ENCODE measurements around the gene GPATCH2L. TPM values are rescaled to one million over a fixed set of nuclear protein-coding genes. Genes with fewer than 3 reads are reported as not detected.

Gene GPATCH2L
- polyA plus RNA-seq, 12 donors = 19.9 to 30.0 (median 25.3) TPM; not detected in 1

DNA sequence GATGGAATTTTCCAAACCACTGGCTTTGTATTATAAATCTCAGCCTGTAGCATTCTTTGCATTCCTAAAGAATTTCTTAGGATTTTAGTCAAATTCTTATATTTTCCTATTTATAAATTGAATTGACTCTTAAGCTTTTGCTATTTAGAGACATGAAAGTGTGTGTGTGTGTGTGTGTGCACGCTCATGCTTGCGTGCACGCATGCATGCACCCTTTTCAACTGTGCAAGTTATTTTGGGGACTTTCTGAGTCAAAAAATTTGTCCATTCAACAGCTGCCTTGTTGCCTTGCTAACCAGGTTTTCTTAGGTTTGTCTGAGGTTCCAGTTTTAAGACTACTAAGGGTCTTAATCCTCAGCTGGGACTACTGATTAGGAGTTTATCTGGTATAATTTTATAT, 42.6 kb downstream of the GPATCH2L start:
- DNase-seq = no peak

DNA sequence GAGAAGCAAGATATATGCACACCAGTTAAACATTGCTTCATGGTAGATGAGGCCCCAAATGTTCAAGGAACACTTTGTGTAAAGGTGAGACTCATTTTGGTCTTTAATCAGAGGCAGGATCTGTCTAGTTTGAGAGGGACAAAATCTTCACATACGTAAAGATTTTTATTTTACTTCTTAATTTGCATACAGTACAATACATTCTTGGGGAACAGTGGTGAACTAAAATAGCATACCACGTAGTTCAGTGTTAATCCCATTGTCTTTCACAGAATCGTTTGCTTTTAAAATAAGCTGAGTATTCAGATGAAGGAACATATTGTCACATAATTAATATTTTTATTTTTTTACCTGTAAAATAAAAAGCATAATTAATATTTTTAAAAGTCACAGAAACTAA, 43.3 kb downstream of the GPATCH2L start:
- DNase-seq = no peak

DNA sequence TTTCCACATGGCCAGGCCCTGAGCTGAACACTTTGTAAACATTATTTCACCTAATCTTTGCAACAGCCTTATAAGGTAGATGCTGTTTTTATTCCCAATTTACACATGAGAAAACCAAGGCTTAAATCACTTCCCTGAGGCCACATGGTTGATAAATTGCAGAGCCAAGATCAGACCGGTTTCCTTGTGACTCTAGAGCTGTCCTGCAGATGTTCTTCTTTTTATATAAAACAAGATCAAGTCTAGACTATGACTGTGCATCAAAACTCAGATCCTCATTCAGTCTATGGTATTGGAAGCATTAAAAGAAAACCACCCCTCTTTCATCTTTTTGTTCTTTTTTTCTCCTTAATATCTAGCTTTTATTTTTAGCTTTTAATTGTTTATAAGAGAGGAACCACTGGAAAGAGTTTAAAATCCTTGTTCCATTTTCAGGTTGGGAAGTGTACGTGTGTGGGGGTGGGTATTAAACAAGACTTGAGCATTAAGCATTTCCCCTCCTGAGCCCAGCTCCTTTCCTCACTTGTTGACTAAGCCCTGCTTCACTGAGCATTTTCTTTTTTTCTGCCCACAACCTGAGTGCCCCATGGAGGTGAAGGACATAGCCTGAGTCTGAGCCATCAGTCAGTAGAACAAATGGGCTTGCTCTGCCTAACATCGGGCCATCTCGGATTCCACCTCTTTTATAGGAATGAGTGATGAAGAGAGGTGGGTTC, 45.4 kb downstream of the GPATCH2L start:
- DNase-seq = no peak

DNA sequence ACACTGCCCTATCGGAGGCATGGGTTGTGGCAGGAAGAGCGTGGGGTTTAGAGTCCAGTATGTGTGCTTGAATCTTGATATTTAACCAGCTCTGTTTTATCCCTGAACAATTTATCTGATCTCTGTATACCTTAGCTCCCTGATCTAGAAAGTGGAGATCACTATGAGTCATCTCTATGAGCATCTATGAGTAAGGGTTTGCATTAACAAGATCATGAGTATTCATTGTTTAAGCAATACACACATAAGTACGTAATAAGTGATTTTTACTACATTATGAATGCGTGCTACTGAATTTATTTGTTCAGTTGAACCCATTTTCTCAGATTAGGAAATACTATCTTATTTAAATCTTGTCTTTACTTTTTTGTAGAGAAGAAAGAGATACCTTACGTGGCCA, 49.4 kb downstream of the GPATCH2L start:
- no peak for DNase-seq

DNA sequence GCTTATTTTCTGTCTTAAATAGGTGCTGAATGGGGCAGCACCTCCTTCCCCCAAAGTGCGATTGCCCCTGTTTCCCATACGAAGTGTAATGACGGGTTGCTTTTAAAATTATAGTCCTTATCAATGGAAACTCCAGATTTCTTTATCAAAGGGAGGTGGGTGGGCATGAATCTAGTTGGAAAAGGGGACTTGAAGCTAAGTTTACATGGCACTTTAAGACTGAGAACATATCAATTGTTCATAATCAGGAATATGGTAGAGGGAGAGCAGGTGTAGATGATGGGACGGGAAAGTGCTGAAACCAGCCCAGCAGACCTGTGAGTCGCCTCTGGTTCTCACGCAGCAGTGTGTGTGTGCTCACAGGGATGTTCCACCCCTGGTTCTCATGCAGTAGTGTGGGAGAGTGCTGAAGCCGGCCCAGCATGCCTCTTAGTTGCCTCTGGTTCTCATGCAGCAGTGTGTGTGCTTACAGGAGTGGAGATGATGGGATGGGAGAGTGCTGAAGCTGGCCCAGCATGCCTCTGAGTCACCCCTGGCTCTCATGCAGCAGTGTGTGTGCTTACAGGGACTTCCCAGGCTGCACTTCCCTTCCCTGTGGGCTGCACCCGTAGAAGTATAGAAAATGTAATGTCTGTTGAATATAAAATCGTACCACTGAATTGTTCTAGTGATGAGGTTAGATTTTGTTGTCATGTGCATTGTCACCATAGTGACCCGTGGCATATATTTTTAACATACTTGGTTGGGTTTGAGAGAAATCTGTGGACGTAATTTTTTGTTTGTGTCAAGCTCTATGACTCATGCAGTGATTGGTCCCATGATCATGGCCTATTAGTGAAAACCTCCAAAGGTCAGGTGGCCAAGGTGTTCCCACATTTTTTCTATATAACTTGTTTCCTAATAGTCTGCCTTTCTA, 51.6 kb downstream of the GPATCH2L start:
- no peak for DNase-seq

DNA sequence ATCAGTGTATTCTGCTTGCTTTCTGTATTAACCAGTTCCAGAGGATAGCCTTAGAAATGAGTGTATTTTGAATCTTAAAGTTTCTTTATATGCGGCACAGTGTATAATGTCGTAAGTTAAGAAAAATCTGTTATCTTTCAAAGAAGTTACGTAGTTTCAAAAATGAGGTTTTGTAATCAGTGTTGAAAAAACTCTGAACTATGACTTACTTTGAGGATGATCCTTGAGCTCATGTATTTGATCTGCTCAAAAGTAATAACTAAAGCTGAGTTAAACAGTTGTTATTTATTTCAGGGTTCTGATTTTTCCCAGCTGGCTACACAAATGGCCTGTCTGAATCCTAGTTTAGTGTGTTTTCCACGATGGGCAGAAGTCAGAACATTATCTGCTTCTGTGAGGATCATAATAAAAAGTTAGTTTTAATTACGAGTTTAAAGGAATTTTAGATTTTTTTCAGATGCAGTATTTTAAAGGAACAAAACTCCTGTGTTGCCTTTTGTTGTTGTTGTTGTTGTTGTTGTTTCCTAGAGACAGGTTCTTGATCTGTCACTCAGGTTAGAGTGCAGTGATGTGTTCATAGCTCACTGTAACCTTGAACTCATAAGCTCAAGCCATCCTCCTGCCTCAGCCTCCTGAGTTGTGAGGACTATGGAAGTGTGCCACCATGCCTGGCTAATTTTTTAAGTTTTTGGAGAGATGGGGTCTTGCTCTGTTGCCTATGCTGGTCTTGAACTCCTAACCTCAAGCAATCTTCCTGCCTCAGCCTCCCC, 52.9 kb downstream of the GPATCH2L start:
- DNase-seq = no peak

DNA sequence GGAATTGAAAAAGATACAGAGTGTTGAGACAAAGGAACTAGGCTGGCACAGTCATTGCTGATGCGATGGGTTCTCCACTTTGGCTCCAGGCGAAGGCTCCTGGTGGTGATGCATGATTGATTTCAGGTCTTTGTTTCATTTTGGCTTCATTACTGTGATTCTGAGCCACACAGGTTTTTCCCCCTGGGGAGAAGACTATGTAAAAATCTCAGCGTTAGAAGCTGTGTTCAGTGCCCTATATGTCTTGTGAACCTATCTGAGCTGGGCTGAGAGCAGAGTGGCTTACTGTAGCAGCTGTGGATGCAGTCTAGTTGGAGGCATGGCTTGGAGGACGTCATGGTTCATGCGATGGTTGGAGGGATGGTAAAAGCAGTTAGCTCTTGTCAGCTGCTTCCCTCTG, 54.0 kb downstream of the GPATCH2L start:
- DNase-seq = no peak

DNA sequence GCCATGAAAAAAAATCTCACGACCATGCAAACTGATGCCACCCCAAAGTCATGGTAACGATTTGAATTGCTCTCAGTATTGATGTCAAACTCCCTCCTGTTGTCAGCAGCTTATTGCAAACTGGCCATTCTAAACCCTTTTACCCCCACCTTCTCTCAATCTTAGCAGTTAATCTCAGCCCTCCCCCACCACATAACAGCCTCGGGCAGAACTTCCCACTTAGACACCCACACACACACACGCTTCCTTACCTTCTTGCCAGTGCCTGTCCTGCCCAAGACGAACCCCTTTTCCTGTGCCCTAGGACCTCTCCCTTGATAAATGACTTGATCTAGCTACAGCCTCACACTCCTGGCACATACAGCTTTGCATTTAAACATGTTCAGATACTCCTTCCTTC, 56.6 kb downstream of the GPATCH2L start:
- no peak for DNase-seq

DNA sequence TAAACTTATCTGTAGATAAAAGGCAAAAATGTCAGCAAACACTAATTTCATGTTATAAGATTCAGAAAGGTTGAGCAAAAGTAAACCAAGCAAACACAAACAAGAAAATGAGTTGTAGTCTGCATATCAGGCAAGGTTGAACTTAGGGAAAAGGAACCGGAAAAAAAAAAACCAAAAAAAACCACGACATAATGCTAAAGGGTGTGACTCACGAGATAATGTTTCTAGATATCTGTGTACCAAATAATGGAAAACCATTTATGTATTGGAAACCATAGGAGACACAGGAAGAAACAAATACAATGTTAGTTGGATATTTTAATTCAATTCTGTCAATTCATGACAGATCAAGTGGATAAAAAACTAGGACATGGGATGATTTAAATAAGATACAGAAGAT, 60.5 kb downstream of the GPATCH2L start:
- no peak for DNase-seq

DNA sequence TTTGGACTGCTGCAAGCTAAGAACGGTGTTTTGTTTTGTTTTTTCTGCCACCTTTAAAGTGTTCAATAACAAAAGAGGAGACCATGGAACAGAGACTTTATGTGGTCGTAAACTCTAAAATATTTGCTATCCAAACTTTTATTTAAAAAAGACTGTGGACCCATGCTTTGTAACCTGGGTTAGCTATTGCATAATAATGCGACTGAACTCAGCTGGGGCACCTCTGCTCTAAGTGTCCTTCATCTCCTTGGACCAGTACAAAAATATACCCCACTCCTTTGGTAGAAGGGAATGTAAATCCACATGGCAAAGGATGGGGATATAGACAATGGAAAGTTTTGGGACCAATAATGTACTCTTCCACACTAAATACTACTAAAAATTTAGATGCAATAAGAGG, 65.5 kb downstream of the GPATCH2L start:
- DNase-seq = no peak

DNA sequence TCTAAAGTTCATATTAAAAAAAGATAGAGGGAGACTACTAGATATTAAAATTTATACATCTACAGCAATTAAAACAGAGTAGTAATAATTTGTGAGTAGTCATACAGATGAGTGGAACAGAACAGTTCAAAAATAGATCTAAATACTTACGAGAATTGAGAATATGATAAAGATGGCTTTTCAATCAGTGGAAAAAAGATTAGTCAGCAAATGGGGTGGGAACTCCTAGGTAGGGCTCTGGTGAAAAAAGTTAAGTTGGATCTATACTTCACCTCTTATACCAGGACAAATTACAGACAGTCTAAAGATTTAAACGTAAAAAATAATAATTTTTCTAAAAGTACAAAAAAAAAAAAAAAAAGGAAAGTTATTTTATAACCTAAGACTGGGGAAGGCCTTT, 66.9 kb downstream of the GPATCH2L start:
- no peak for DNase-seq

DNA sequence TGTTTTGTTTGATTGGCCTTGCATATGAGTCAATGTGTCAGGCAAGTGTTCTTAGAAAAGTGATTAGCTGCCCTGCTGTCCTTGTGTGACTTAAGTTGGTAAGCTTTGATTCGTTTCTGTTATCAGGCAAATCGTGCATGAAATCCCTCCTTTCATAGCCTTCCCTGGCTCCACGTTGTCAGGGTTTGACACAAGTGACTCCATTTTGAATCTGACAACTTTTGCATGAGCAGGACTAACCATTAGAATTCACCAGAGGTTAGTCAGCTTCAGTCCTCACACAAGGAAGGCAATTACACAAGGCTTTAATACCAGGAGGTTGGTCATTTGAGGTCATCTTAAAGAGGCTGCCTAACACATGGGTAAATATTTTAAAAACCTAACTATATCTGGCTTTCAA, 68.2 kb downstream of the GPATCH2L start:
- no peak for DNase-seq

DNA sequence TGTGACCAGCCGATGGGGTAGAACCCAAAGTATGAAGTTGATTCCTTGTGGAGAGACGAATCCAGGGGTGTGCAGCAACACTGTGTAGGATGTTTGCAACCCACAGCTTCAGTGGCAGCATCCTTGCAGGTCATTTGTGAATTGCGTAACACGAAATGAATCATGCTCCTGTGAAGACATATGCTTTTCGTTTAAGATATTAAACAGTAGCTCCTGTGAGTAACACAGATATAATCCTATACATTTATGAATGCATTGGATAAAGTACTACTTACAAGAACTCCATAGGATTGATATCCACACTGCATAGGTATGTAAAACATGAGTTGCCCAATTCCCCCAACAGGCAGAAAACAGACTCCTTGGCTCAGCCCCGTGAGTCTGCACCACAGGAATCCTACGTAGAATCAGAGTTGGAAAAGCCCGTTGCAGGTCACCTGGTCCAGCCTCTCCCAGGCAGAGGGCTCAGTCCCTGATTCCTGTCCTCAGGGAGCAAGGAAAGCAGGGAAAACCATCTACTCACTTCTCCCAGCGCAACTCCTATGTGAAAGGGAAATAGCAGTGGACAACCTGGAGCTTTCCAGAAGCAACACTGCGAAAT, 75.8 kb downstream of the GPATCH2L start:
- DNase-seq = no peak

DNA sequence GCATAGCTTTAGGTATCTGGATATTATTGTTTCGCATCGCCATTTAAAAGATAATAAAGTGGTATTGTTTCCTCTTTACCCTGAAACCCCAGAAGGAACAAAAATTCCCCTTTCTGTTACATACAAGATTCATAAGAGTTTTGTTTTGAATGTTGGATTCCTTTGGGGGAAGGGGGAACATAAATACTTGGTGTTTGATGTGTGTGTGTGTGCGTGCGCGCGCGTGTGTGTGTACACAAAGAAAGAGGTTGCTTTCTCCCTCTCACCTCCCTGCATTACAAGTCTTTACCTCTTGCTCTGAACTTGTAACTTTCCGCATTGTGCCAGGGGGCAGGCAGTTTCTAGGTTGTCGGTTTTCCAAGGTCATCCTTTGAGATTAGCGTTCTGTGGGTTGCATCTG, 76.4 kb downstream of the GPATCH2L start:
- no peak for DNase-seq

DNA sequence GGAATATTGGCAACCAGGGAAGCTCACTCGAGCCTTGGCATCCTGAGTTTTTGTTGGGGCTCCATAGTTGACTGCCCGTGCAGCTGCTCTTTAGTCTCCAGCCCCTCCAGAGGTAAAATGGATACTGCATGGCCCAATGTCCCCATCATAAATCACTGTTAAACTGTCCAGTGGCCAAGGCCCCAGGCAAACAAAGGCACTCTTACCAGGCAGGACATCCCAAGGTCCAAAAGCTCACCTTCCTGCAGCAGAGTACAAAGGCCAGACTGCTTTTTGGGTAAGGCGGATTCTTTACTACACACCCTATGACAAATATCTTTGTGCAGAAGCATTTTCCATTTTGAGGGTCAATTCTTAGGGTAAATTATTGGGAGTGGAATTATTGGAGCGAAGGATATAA, 81.1 kb downstream of the GPATCH2L start:
- no peak for DNase-seq

DNA sequence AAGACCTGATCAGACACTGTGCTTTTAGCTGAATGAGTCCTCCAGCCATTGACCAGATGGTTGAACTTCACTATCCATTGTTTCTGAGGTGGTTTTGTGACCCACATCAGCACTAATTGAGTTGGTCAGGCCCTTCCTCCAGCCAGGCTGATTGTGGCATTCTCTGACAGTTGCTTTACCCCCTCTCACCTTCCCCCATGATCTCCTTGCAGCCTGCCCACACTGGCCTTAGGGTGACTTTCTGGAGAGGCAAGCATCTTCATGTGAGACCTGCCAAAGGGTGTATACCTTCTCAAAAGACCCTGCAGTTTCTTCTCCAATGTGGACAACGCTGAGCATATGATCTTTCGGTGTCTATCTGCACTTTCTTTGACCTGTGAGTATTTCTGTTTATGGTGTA, 83.9 kb downstream of the GPATCH2L start:
- no peak for DNase-seq

DNA sequence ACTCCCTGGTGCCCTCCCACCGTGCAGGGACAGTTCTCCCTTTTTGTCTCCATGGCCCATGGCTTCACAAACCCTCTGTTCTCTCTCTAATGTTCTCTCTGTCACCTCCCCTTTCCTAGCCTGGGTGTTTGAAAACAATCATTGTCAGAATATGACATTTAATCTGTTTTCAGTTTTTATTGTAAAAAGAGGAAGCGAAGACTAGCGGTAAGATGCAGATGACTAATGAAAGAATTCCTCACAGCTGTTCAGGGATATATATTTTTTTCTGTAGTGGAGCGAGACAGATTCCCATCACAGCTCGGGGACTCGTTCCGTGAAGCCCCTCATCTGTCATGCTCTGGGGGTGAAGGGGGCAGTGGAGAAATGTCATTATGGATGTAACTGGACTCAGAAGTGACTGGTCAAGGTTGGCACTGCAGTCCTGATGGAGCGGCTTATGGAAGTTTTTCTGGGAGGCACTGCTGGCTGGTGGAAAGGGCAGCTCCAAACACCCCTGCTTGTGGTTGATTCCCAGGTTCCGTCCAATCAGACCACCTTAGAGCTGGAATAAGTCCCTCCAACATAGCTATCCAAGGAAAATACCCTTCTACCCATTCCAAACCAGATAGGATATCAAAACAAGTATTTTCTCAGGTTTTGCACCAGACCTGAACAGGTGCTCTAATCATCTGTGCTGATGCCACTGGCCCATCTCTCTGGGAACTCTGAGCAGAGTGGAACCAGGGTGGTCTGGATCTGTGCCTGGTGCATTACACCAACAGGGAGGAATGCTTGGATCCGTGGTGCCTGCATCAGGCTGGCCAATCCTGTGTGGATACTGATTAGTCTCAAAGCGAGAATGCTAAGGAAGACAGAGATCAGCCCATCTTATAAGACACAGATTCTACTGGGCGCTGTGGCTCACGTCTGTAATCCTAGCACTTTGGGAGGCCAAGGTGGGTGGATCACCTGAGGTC, 84.7 kb downstream of the GPATCH2L start:
- no peak for DNase-seq

DNA sequence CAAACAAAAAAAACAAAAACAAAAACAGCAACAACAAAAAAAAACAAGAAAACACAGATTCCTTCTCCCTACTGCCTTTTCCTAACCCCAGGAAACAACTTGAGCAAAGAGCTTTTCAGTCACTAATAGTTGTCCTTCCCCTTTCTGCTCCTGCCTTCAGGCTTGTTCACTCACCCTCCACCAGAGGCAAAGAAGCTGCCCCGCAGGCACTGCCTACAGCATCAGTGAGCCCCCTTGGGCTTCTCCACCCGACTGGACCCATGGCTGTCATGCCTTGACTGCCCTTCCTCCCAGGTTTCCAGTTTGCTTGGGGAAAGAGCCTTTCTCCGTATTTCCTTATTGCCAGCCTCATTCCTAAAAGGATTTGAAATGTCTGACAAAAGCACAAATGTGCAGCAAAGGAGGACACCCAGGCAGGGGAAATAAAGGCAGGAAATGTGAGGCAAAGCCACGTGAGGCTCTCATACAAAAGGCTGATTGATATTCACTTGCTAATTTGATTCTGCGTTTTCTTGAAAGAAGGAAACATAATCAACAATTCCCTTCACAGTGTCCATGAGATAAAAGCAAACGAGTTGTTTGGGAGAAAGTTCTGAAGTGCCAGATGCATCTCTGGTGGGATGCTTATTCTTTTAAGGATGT, 85.7 kb downstream of the GPATCH2L start:
- no peak for DNase-seq

DNA sequence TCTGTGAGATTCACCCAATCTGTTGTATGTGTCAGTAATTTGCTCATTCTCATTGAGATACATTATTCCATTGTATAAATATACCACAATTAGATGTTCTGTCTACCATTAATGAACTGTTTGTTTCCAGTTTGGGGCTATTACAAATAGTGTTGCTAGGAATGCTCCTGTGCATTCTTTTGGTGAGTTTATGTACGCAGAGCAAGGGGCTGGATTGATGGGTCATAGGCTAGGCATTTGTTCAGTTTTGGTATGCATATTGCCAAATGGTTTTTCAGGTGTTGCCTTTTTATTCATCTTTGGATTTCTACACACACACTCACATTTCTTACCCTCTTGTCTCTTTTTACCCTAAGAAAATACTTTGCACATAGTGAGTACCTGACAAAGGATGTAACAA, 93.4 kb downstream of the GPATCH2L start:
- no peak for DNase-seq

DNA sequence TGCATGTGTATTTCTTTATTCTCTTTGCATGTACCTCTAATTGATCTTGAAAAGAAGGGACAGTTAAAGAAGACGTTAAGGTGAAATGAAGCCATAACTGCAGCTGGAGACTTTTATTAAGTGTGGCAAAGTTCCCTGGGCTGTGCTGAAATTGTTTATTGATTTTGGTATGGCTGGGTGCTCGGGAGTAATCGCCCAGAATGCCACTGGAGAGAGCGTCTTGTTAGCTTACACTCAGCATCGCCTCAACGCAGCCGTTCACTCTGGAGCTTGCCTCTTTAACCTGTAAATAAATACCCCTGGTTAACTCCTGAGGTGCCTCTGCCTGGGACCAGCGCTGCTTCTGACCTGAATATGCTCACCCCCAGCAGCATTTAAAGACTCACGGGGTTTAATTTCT, 98.6 kb downstream of the GPATCH2L start:
- DNase-seq = no peak
